MM.1S (cell line): ENCODE measurements around the gene HNRNPA3.
"Not testable (repeated sequence)": the region's sequence is repeated elsewhere in the genome, so short reads cannot be mapped to it uniquely, and the experiment has no call there.

Experiments used
- DNase-seq: peaks from one replicate; pipeline ENCODE4 v3.0.0-alpha.2; 2015
- H2AFZ ChIP-seq: fragments of 300-600 bp; sonication (generic); 2 replicates; pipeline ENCODE4 v1.6.0; 2016; ENCODE audit warnings: antibody characterized with exemption, low read length
- H3F3A ChIP-seq: fragments of 300-600 bp; sonication (generic); 2 replicates; pipeline ENCODE4 v1.6.1; 2016; ENCODE audit warnings: mild to moderate bottlenecking, antibody characterized with exemption, low read length, moderate library complexity, mixed read lengths; ENCODE audit not compliant: insufficient read depth
- H3K27ac ChIP-seq: fragments of 300-600 bp; sonication (generic); 2 replicates; pipeline ENCODE4 v1.5.1; 2016; ENCODE audit warnings: mild to moderate bottlenecking, low read length
- H3K27me3 ChIP-seq: fragments of 300-600 bp; sonication (generic); replicated peaks from 2 replicates; pipeline ENCODE4 v1.6.0; 2016; ENCODE audit warnings: low read length; ENCODE audit not compliant: insufficient read depth
- H3K36me3 ChIP-seq: fragments of 300-600 bp; sonication (generic); replicated peaks from 2 replicates; pipeline ENCODE4 v1.6.1; 2016; ENCODE audit warnings: mild to moderate bottlenecking, low read length, mixed read lengths; ENCODE audit not compliant: insufficient read depth
- H3K4me1 ChIP-seq: fragments of 300-600 bp; sonication (generic); 2 replicates; pipeline ENCODE4 v1.6.1; 2016; ENCODE audit warnings: low read length, mixed read lengths
- H3K4me2 ChIP-seq: fragments of 300-600 bp; sonication (generic); 2 replicates; pipeline ENCODE4 v1.6.0; 2016; ENCODE audit warnings: low read depth, low read length
- H3K4me3 ChIP-seq: fragments of 300-600 bp; sonication (generic); 2 replicates; pipeline ENCODE4 v1.5.1; 2016; ENCODE audit warnings: low read length, mixed read lengths
- H3K79me2 ChIP-seq: fragments of 300-600 bp; sonication (generic); 2 replicates; pipeline ENCODE4 v1.6.1; 2016; ENCODE audit warnings: mixed run types, low read length, mixed read lengths
- H3K9ac ChIP-seq: fragments of 300-600 bp; sonication (generic); 2 replicates; pipeline ENCODE4 v1.6.1; 2016; ENCODE audit warnings: low read length, mixed read lengths
- H3K9me2 ChIP-seq: fragments of 300-600 bp; sonication (generic); replicated peaks from 2 replicates; pipeline ENCODE4 v1.6.1; 2016; ENCODE audit warnings: mild to moderate bottlenecking, low read length, mixed read lengths; ENCODE audit not compliant: insufficient read depth
- H3K9me3 ChIP-seq: fragments of 300-600 bp; sonication (generic); replicated peaks from 2 replicates; pipeline ENCODE4 v1.6.1; 2016; ENCODE audit warnings: mild to moderate bottlenecking, low read length, mixed read lengths; ENCODE audit not compliant: insufficient read depth
- H4K20me1 ChIP-seq: fragments of 300-600 bp; sonication (generic); 2 replicates; pipeline ENCODE4 v1.6.1; 2016; ENCODE audit warnings: mild to moderate bottlenecking, low read length, moderate library complexity, mixed read lengths; ENCODE audit not compliant: insufficient read depth
- CTCF ChIP-seq: fragments of 300-600 bp; sonication (generic); IDR thresholded peaks from 2 replicates; pipeline ENCODE4 v1.5.1; 2016; ENCODE audit warnings: antibody characterized with exemption, low read length, mixed read lengths
- EZH2 ChIP-seq: fragments of 300-600 bp; sonication (generic); optimal IDR thresholded peaks from 2 replicates; pipeline ENCODE3; 2017; ENCODE audit warnings: low read depth, mild to moderate bottlenecking, antibody characterized with exemption, low read length, mixed read lengths
- EZH2phosphoT487 ChIP-seq: fragments of 300-600 bp; sonication (generic); IDR thresholded peaks from 2 replicates; pipeline ENCODE4 v1.6.1; 2018; ENCODE audit warnings: antibody characterized with exemption, low read length

Gene HNRNPA3

GRCh38 chr2:177175917-177176668, 36.5 kb upstream of the HNRNPA3 start:
- H3K36me3 ChIP-seq = no peaks in the 10 kb centered on the region
- H3K4me3 ChIP-seq = no peak overlapping the region
- no peaks in the 10 kb centered on the region for H3K9me3 ChIP-seq
- no peaks in the 10 kb centered on the region for H3F3A ChIP-seq
- H3K4me2 ChIP-seq = no peak overlapping the region
- no peaks in the 10 kb centered on the region for H4K20me1 ChIP-seq
- no peak overlapping the region for H3K9ac ChIP-seq
- H3K79me2 ChIP-seq = no peaks in the 10 kb centered on the region
- no peaks in the 10 kb centered on the region for H3K27me3 ChIP-seq
- no peak for TF ChIP-seq EZH2phosphoT487
- TF ChIP-seq EZH2 = no peak
- TF ChIP-seq CTCF = no peak
- no peak overlapping the region for H2AFZ ChIP-seq
- H3K9me2 ChIP-seq = no peaks in the 10 kb centered on the region
- H3K27ac ChIP-seq = no peak overlapping the region
- no peaks in the 10 kb centered on the region for H3K4me1 ChIP-seq
- no peak for DNase-seq

- H3K27me3 ChIP-seq = no peaks in the 10 kb centered on the region
- no peak overlapping the region for H2AFZ ChIP-seq
- no peak for DNase-seq
- H4K20me1 ChIP-seq = no peaks in the 10 kb centered on the region
- TF ChIP-seq EZH2 (no peak), EZH2phosphoT487 (no peak), CTCF (no peak)
- H3K4me2 ChIP-seq = no peak overlapping the region
- no peak overlapping the region for H3K4me3 ChIP-seq
- no peaks in the 10 kb centered on the region for H3K9me2 ChIP-seq
- no peaks in the 10 kb centered on the region for H3K36me3 ChIP-seq
- H3F3A ChIP-seq = no peaks in the 10 kb centered on the region
- H3K4me1 ChIP-seq = no peaks in the 10 kb centered on the region
- H3K9ac ChIP-seq = no peak overlapping the region
- H3K79me2 ChIP-seq = no peaks in the 10 kb centered on the region
- no peaks in the 10 kb centered on the region for H3K9me3 ChIP-seq
- H3K27ac ChIP-seq = no peak overlapping the region
Observed at GRCh38 chr2:177178797-177179196, 33.8 kb upstream of the HNRNPA3 start.

- no peak overlapping the region for H3K4me3 ChIP-seq
- no peaks in the 10 kb centered on the region for H3K9me2 ChIP-seq
- H2AFZ ChIP-seq = no peak overlapping the region
- H3K4me1 ChIP-seq = no peaks in the 10 kb centered on the region
- no peaks in the 10 kb centered on the region for H4K20me1 ChIP-seq
- no peak for DNase-seq
- no peaks in the 10 kb centered on the region for H3K36me3 ChIP-seq
- no peaks in the 10 kb centered on the region for H3K9me3 ChIP-seq
- H3K9ac ChIP-seq = no peak overlapping the region
- no peak overlapping the region for H3K4me2 ChIP-seq
- no peaks in the 10 kb centered on the region for H3F3A ChIP-seq
- TF ChIP-seq CTCF (no peak), EZH2phosphoT487 (no peak), EZH2 (no peak)
- H3K27me3 ChIP-seq = no peaks in the 10 kb centered on the region
- H3K79me2 ChIP-seq = no peaks in the 10 kb centered on the region
- H3K27ac ChIP-seq = no peak overlapping the region
Observed at GRCh38 chr2:177179227-177179626, 33.4 kb upstream of the HNRNPA3 start.

- H2AFZ ChIP-seq, H3K9me3 ChIP-seq, H3K4me3 ChIP-seq, H3K27ac ChIP-seq, H3K9ac ChIP-seq, H4K20me1 ChIP-seq, H3K4me2 ChIP-seq, H3K36me3 ChIP-seq, H3K79me2 ChIP-seq, H3K4me1 ChIP-seq, DNase-seq, H3K9me2 ChIP-seq, H3F3A ChIP-seq, H3K27me3 ChIP-seq: not testable (repeated sequence)
Observed at GRCh38 chr2:177179671-177180070, 32.9 kb upstream of the HNRNPA3 start.
